Measurements from ENCODE around the gene CSNK1G2. TPM values are rescaled to one million over a fixed set of nuclear protein-coding genes. Genes with fewer than 3 reads are reported as not detected.

CSNK1G2 gene
- total RNA-seq, 1 experiment from 2014 or later = 100.0 TPM

GRCh38 chr19:1924320-1924961 is 16.5 kb upstream of the CSNK1G2 start:
- Histone ChIP-seq H3K27me3 (ENCODE audit: insufficient read depth, low read length) (no peaks in the 10 kb centered on the region), H3T11ph (ENCODE audit: low read length) (no peak overlapping the region), H3K23ac (ENCODE audit: insufficient read length, low read depth, low read length) (no peak overlapping the region), H2BK12ac (ENCODE audit: insufficient read length, low read depth, low read length) (no peak overlapping the region), H3K56ac (ENCODE audit: insufficient read length, low read depth, low read length) (no peak overlapping the region), H3K9me3 (ENCODE audit: control insufficient read depth, low read depth, low read length) (no peaks in the 10 kb centered on the region), H4K91ac (ENCODE audit: insufficient read length, low read depth, low read length) (no peak overlapping the region), H4K8ac (replicated peaks; ENCODE audit: insufficient read length, low read depth, low read length) (no peak overlapping the region), H3K9ac (ENCODE audit: extremely low read depth, insufficient read length, low read length) (no peak overlapping the region), H3K4ac (ENCODE audit: low read depth, low read length) (no peak overlapping the region), H3K18ac (ENCODE audit: insufficient read length, low read depth, low read length) (no peak overlapping the region), H3K79me1 (ENCODE audit: insufficient read depth, low read depth, low read length, poor library complexity, severe bottlenecking) (no peaks in the 10 kb centered on the region), H2BK120ac (ENCODE audit: low read depth, low read length, poor library complexity, severe bottlenecking) (no peak overlapping the region), H3K4me2 (ENCODE audit: insufficient read depth, insufficient read length, low read length) (no peak overlapping the region), H2BK5ac (ENCODE audit: insufficient read length, low read length) (no peak overlapping the region), H3K79me2 (ENCODE audit: insufficient read depth, low read length) (no peaks in the 10 kb centered on the region), H2BK15ac (ENCODE audit: low read depth, low read length) (no peak overlapping the region), H3K23me2 (ENCODE audit: insufficient read length, low read depth, low read length, poor library complexity, severe bottlenecking) (no peaks in the 10 kb centered on the region), H2AK5ac (ENCODE audit: insufficient read length, low read length) (no peak overlapping the region), H3K27ac (ENCODE audit: insufficient read length, low read depth, low read length) (no peak overlapping the region), H3K14ac (ENCODE audit: insufficient read depth, low read length) (no peak overlapping the region), H2AFZ (ENCODE audit: low read length) (no peak overlapping the region), H3K4me1 (ENCODE audit: insufficient read depth, low read length) (no peaks in the 10 kb centered on the region; the same call in 1 of the 2 replicates), H4K20me1 (ENCODE audit: control insufficient read depth, insufficient read depth, insufficient read length) (no peaks in the 10 kb centered on the region), H4K5ac (ENCODE audit: insufficient read length, low read depth, low read length) (no peak overlapping the region), H2BK20ac (ENCODE audit: low read depth, low read length, poor library complexity, severe bottlenecking) (no peak overlapping the region)
- Mint-ChIP-seq H3K4me1 (no peaks in the 10 kb centered on the region), H3K36me3 (ENCODE audit: insufficient read depth in 1 of 3, low read depth in 3 of 3) (peaks cover 9 to 56% (median 40%) of the 10 kb centered on the region in 3 experiments; a peak in 6 of 7 replicates), H3K27me3 (ENCODE audit: low read depth) (peaks cover 12% of the 10 kb centered on the region), H3K9me3 (no peaks in the 10 kb centered on the region), H3K4me3 (no peak overlapping the region), H3K27ac (no peak overlapping the region)
- WGBS (ENCODE audit: extremely low coverage, insufficient read length, low lambda C conversion rate) = no CpG with 5 or more reads among the region's 35 CpGs
- no peak for DNase-seq
- TF ChIP-seq CTCF (conservative IDR thresholded peaks at IDR 0.05) = no peak
